Stimulated activated effector memory CD8-positive, alpha-beta T cell treated with anti-CD3 and anti-CD28 coated beads, Interleukin-12 subunit alpha, Interleukin-12 subunit beta, amount 100 ng/mL, for 72 hours (primary cell): Measurements from ENCODE around the gene ZFP36L2.

Experiments
- ATAC-seq: fragments of 150-1000 bp; cut with Tn5 transposase; 2 replicates; pipeline ENCODE4 v1.10.0; 2021
- DNase-seq, 2 donors: peaks; one replicate each; pipeline ENCODE4 v3.0.0; 2021 to 2022; ENCODE audit warnings: low spot score in 2 of 2
- H3K27ac Mint-ChIP-seq: one replicate; pipeline ENCODE4 v1.8.0; 2022; ENCODE audit warnings: mild to moderate bottlenecking, mixed read lengths
- H3K36me3 Mint-ChIP-seq: one replicate; pipeline ENCODE4 v1.8.0; 2022; ENCODE audit warnings: mild to moderate bottlenecking, mixed read lengths
- H3K4me1 Mint-ChIP-seq: one replicate; pipeline ENCODE4 v1.8.0; 2022; ENCODE audit warnings: mixed read lengths
- H3K4me3 Mint-ChIP-seq: one replicate; pipeline ENCODE4 v1.8.0; 2022; ENCODE audit warnings: mild to moderate bottlenecking, mixed read lengths
- H3K9me3 Mint-ChIP-seq: one replicate; pipeline ENCODE4 v1.8.0; 2022; ENCODE audit warnings: mixed read lengths

The ZFP36L2 gene

DNA sequence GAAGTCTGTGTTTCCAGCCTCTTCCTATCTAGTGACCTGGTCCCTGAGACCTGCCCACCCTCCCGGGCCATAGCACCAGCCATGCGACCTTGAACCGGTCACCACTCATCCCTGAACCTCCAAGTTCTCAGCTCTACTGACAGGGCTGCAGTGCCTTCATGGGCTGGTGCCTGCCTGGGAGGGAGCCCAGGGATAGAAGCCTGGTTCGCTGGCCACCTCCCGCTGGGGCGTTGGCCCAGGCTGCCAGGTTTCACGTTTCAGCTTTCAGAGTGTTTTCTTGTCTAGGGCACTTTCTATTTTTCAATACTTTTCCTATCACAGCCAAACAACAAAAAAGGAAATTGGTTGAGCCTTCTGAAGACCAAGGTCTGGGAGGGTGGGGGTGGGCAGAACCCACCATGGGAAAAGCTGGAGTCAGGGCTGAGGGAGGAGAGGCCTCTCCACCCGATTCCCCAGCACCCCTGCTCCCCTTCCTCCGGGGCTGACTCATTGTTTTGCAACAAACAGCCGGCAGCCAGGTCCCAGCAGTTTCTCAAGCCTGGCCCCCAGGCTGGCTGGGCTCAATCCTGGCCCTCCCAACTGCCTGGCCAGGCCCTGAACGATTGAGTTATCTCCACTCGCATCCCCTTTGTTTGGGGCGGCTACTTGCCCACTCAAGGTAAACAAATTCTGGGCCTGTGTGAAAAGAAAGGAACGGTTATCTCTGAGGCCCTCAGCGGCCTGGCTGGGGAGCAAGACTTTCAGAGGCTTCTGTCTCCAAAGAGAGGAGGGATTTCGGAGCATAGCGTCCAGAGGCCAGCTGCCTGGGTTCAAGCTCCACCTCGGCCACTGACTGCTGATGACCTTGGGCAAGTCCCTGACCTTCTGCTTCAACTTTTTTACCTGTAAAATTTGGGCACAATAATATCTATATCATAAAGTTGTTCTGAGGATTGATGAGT, 47.5 kb downstream of the ZFP36L2 start:
- Mint-ChIP-seq H3K27ac (peak overlapping the region; percentile 95), H3K4me1 (peaks cover 62% of the 10 kb centered on the region), H3K4me3 (no peak overlapping the region), H3K36me3 (no peaks in the 10 kb centered on the region), H3K9me3 (no peaks in the 10 kb centered on the region)
- DNase-seq (no peak), ATAC-seq (no peak)

- Mint-ChIP-seq H3K36me3 (no peaks in the 10 kb centered on the region), H3K4me3 (no peak overlapping the region), H3K27ac (peak overlapping the region; percentile 95), H3K9me3 (no peaks in the 10 kb centered on the region), H3K4me1 (peaks cover 62% of the 10 kb centered on the region)
- no peak for DNase-seq
- ATAC-seq: no peak
Observed at GRCh38 chr2:43178055-43178598, 48.3 kb downstream of the ZFP36L2 start.

DNA sequence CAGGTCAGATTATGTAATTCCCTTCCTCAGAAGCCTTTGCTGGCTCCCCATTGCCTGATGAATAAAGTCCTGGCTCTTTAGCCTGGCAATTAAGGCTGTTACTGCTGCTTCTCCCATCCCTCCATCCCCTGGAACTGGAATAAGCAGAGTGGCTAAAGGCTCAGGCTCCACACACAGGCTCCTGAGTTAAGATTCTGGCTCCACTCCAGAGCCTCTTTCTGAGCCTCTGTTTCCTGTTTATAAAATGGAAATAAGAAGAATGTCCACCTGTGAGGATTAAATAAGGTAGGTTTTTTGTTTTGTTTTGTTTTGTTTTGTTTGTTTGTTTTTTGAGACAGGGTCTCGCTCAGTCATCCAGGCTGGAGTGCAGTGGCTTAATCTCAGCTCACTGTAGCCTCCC, 50.0 kb downstream of the ZFP36L2 start:
- Mint-ChIP-seq H3K27ac (peak overlapping the region; percentile 95), H3K36me3 (no peaks in the 10 kb centered on the region), H3K4me3 (peak overlapping the region; percentile 62), H3K9me3 (no peaks in the 10 kb centered on the region), H3K4me1 (peaks cover 66% of the 10 kb centered on the region)
- ATAC-seq (no peak), DNase-seq (no peak)

- DNase-seq: no peak
- Mint-ChIP-seq H3K36me3 (no peaks in the 10 kb centered on the region), H3K4me3 (peak overlapping the region; percentile 62), H3K4me1 (peaks cover 66% of the 10 kb centered on the region), H3K9me3 (no peaks in the 10 kb centered on the region), H3K27ac (peak overlapping the region; percentile 95)
- peak; percentile 11 for ATAC-seq
Observed at GRCh38 chr2:43175876-43176275, 50.5 kb downstream of the ZFP36L2 start.

GRCh38 chr2:43175020-43175441, 51.4 kb downstream of the ZFP36L2 start:
- ATAC-seq (peak; percentile 39), DNase-seq (no peak)
- peak overlapping the region; percentile 95 for H3K27ac Mint-ChIP-seq

DNA sequence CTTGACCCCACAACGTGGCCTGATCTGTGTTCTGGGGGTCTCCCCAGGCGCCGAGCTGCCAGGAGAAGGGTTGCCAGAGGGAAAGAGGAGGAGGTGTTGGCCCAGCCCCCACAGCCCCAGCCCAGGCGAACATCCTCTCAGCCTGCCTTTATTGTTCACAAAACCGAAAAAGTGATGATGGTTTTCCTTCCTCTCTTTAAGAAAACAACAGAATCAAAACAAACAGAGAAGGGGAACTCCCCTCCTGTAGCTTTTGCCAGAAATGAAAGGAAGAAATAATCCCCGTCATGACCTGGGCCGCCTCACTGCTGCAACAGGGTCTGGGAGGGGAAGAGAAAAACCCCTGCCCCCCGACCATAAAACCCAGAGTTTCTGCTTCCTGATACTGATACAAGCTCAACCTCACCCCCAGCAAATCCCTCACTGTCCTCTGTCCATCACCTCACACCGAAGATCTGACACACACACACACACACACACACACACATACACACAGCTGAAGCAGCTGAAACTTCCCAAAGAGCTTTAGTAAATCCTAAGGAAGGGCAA, 52.0 kb downstream of the ZFP36L2 start:
- H3K27ac Mint-ChIP-seq: peak overlapping the region; percentile 95
- ATAC-seq: peak; percentile 83
- peak in 1 of 2 donors; percentile 85 for DNase-seq
- H3K9me3 Mint-ChIP-seq: no peaks in the 10 kb centered on the region
- peaks cover 74% of the 10 kb centered on the region for H3K4me1 Mint-ChIP-seq
- H3K36me3 Mint-ChIP-seq: no peaks in the 10 kb centered on the region
- H3K4me3 Mint-ChIP-seq: peak overlapping the region; percentile 62

More at GRCh38 chr2:43175020-43175441, 51.4 kb downstream of the ZFP36L2 start:
- no peaks in the 10 kb centered on the region for H3K9me3 Mint-ChIP-seq
- peak overlapping the region; percentile 62 for H3K4me3 Mint-ChIP-seq
- no peaks in the 10 kb centered on the region for H3K36me3 Mint-ChIP-seq
- H3K4me1 Mint-ChIP-seq: peaks cover 68% of the 10 kb centered on the region
